Rectal smooth muscle tissue (tissue), 1 donor: ENCODE results near the gene UBR1.

Experiments
- H3K27ac ChIP-seq: one replicate; pipeline ENCODE4 v1.7.0; 2013; ENCODE audit warnings: low read depth, low read length, inconsistent platforms
- H3K27me3 ChIP-seq: one replicate; pipeline ENCODE4 v1.7.0; 2013; ENCODE audit warnings: low read length; ENCODE audit not compliant: control insufficient read depth, insufficient read depth
- H3K36me3 ChIP-seq: one replicate; pipeline ENCODE4 v1.7.0; 2013; ENCODE audit warnings: low read length; ENCODE audit not compliant: control insufficient read depth, insufficient read depth
- H3K4me1 ChIP-seq: one replicate; pipeline ENCODE4 v1.7.0; 2013; ENCODE audit warnings: low read length; ENCODE audit not compliant: control insufficient read depth, insufficient read depth
- H3K4me3 ChIP-seq: one replicate; pipeline ENCODE4 v1.7.0; 2013; ENCODE audit warnings: low read length
- H3K9ac ChIP-seq: one replicate; pipeline ENCODE4 v1.7.0; 2013; ENCODE audit warnings: low read length

UBR1 gene

GRCh38 chr15:43105778-43106485 is at the start of gene UBR1:
Gene UBR1 (minus strand): TSS chr15:43106038. CDS start chr15:43106022, 16 bp downstream.
- peaks cover 14% of the 10 kb centered on the region for H3K4me1 ChIP-seq
- peak within 1 kb of the TSS; percentile 84 for H3K27ac ChIP-seq
- H3K4me3 ChIP-seq: peak within 1 kb of the TSS; percentile 91
- peak within 1 kb of the TSS; percentile 79 for H3K9ac ChIP-seq
- H3K27me3 ChIP-seq: no peaks in the 10 kb centered on the region
- H3K36me3 ChIP-seq: no peaks in the 10 kb centered on the region

DNA sequence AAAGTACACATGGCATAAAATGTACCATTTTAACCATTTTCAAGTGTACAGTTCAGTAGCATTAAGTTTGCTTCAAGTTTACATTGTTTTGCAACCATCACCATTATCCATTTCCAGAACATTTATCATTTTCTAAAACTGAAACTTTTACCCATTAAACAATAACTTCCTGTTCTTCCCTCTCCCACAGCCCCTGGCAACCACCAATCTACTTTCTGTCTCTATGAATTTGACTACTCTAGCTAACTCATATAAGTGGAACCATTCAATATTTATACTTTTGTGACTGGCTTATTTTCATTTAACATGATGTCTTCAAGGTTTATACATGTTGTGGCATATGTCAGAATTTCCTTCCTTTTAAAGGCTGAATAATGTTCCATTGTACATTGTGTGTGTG is 47.4 kb upstream of the UBR1 start:
- no peak overlapping the region for H3K27ac ChIP-seq
- peaks cover 9% of the 10 kb centered on the region for H3K36me3 ChIP-seq

DNA sequence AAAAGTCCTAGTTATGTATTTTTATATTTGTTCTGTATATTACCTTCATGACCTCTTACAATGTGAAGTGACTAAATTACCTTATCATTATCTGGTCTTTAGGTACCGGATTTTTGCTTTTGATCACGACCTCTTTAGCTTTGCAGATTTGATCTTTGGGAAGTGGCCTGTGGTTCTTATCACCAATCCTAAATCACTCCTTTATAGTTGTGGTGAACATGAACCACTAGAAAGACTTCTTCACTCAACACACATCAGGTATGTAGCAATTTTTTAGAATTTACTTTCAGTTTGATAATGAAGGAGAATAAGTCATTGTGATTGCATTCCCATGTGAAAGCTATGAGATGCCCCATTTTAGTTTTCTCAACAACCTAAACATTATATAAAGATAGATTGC is 45.9 kb upstream of the UBR1 start:
- Histone ChIP-seq H3K36me3 (peaks cover 9% of the 10 kb centered on the region), H3K27me3 (no peaks in the 10 kb centered on the region), H3K4me1 (no peaks in the 10 kb centered on the region)

More for the DNA sequence above, 47.4 kb upstream of the UBR1 start:
- Histone ChIP-seq H3K27me3 (no peaks in the 10 kb centered on the region), H3K4me3 (no peak overlapping the region), H3K4me1 (no peaks in the 10 kb centered on the region), H3K9ac (no peak overlapping the region)

DNA sequence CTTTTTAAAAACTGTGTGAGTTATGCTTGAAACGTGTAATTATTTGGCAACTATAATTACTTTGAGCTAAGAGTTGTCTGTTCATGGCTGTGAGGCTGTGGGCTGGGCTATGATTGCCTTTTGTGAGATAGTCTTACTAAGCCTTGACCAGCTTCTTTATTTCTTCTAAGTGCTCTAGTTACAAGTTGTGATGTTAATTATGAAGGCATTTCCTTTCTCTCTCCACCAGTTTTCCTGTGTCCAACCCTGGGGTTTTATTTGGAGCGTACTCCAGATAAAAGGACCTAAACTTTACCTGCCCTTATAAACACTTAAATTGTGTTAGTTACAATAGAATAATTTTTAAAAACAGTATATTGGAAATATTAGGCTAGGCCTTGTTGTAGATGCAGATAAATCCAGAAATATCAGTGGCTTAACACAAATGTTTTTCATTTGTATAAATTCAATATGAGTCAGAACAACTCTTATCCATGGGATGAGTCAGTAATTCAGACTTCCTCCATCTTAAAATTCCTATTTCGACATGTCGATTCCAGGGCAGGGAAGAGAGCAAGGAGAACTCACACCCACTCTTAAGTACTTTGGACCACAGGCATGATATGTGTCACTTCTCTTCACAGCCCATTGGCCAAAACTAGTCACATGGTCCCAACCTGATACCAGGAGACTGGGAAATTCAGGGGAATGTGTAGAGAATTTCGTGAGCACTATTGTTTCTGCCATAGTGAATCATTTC is 44.5 kb upstream of the UBR1 start:
- Histone ChIP-seq H3K27me3 (no peaks in the 10 kb centered on the region), H3K36me3 (peaks cover 7% of the 10 kb centered on the region), H3K27ac (no peak overlapping the region), H3K4me1 (no peaks in the 10 kb centered on the region), H3K9ac (no peak overlapping the region), H3K4me3 (no peak overlapping the region)

More for the DNA sequence above, 45.9 kb upstream of the UBR1 start:
- H3K27ac ChIP-seq: no peak overlapping the region
- H3K9ac ChIP-seq: no peak overlapping the region
- no peak overlapping the region for H3K4me3 ChIP-seq

DNA sequence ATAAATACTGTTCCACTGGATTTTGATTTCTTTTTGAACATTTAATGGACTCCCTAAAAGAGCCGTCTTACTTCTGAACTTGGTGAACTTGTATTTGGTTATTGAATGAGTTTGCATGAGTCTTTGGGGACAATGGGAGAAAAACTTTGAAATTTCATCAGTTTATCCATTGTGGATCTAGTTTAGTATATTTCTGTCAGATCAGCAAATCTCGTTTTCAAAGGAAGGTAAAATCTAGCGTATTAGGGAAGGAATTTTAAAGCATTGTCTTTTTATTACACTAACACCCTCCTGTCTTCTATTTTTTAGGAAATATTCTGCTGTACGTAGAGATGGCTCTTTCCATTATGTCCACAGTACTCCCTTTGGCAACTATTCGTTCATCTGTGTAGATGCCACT is 40.3 kb upstream of the UBR1 start:
- H3K4me3 ChIP-seq: no peak overlapping the region
- no peaks in the 10 kb centered on the region for H3K27me3 ChIP-seq
- no peaks in the 10 kb centered on the region for H3K4me1 ChIP-seq
- no peak overlapping the region for H3K9ac ChIP-seq
- H3K36me3 ChIP-seq: peaks cover 5% of the 10 kb centered on the region
- H3K27ac ChIP-seq: no peak overlapping the region

DNA sequence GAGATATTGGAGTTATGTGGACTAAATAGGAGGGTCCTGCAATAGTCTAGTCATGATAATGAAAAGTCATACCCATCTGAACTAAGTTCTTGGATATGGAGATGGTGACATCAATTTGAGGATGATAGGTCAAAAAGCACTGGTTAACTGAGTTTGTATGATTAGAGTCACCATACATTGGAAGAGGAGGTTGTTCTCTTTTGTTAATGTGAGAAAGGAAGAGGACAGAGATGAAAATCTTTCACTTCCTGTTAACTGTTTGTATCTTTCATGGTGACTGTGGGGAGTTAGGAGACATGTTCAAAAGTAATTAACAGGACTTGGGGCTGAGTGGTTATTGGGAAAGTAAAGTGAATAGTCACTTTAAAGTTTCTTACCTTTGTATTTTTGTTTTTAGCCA is 38.7 kb upstream of the UBR1 start:
- no peak overlapping the region for H3K27ac ChIP-seq
- H3K9ac ChIP-seq: no peak overlapping the region
- H3K4me1 ChIP-seq: no peaks in the 10 kb centered on the region
- H3K36me3 ChIP-seq: peaks cover 16% of the 10 kb centered on the region
- H3K4me3 ChIP-seq: no peak overlapping the region
- no peaks in the 10 kb centered on the region for H3K27me3 ChIP-seq

DNA sequence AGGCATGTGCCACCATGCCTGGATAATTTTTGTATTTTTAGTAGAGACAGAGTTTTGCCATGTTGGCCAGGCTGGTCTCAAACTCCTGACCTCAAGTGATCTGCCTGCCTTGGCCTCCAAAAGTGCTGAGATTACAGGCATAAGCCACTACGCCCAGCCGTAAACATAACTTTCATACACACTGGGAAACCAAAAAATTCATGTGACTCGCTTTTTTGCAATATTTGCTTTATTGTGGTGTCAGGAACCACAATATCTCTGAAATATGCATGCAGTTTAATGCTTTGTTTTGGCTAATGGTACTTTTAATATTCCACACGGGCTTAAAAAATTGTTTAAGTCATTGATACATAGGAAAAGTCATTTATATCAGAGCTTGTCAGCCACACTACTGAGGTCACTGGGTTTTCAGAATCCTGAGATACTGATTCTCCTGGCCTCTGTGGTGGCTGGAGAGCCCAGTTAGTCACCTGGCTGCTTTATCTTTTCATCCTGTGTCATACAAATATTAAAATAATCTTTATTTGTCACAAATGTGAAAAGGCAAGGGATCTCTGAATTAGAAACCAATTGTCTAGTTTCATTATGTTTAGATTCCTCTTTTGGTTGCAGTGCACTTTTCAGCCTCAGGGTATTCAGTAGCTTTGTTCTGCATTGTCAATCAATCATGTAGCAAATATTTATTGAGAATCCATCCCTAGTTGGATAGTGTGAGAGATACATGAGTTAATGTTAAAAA is 37.5 kb upstream of the UBR1 start:
- Histone ChIP-seq H3K36me3 (peaks cover 24% of the 10 kb centered on the region), H3K4me3 (no peak overlapping the region), H3K27ac (no peak overlapping the region), H3K4me1 (no peaks in the 10 kb centered on the region), H3K9ac (no peak overlapping the region), H3K27me3 (no peaks in the 10 kb centered on the region)

DNA sequence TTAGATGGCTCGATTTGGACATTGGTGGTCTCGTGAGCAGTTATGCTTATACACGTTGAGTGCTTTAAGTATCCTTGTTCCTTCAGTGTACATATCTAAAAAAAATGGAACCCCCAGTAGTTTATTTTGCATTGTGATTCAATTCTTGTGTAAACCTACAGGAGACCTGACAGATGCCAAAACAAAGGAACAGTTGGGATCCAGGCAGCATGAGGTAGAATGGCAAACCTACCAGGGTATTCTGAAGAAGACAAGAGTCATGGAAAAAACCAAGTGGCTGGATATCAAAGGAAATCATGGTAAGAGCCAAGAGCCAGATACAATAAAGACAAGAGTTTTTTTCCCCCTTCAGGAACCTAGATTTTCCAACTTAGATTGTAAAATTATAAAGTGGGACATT is 29.5 kb upstream of the UBR1 start:
- Histone ChIP-seq H3K27ac (no peak overlapping the region), H3K4me1 (peaks cover 5% of the 10 kb centered on the region), H3K4me3 (no peak overlapping the region), H3K36me3 (peaks cover 23% of the 10 kb centered on the region), H3K9ac (no peak overlapping the region), H3K27me3 (no peaks in the 10 kb centered on the region)

DNA sequence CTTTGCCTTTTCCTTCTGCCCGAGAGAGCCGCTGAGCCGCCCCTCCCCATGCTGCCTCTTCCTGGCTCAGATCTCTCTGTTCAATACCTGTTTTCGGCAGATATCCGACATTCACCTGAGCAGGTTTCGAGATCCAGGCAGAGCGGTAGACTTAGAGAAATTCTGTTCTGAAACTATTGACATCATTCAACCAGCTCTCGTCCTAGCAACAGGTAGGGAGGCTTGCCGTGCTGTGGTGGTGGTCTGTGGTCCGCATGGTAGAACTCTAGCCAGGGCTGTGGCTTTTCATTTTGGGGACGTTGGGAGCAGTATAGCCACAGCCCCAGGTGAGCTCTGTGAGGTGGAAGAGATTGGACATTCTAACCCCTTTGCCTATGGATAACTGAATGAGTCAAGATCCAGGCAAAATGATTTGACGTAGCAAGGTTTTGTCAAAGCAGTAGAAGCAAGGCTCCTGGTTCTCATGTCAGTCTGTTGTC is 28.4 kb upstream of the UBR1 start:
- Histone ChIP-seq H3K27me3 (no peaks in the 10 kb centered on the region), H3K9ac (peak overlapping the region; percentile 49), H3K4me3 (peak overlapping the region; percentile 81), H3K27ac (peak overlapping the region; percentile 81), H3K4me1 (peaks cover 5% of the 10 kb centered on the region), H3K36me3 (peaks cover 15% of the 10 kb centered on the region)

DNA sequence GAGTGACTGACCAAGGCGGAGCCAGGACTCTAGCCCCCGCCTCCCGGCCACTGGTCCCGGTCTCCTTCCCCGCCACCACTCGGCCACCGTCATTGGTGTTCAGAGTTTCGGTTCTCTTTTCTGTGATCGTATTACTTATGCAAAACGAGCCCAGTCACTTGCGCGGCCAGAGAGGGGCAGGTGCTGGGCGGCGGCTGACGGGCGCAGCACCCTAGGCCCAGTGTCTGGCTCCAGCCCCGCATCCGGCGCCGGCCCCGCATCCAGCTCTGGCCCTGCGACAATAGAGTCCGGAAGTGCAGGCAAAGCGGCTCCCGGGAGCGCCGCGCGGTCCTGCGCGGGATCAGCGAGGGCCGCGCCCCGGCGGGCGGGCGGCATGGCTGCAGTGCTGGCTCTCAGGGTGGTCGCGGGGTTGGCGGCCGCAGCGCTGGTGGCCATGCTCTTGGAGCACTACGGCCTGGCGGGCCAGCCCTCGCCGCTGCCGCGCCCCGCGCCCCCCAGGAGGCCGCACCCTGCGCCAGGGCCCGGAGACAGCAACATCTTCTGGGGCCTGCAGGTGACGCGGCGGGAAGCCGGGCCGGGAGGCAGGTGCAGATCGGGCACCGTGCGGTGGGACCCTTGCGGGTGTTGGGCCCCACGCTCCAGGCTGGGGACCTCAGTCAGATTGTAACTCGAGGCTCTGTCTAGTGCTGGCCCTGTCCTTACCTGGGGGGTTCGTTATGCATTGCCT is 27.8 kb upstream of the UBR1 start, which contains the start of gene TMEM62:
TSS of gene TMEM62 (plus strand) at position 157 of the 727 bp plus-strand sequence. CDS start at position 374, 217 bp downstream.
- Histone ChIP-seq H3K4me3 (peak within 1 kb of the TSS; percentile 81), H3K4me1 (peaks cover 5% of the 10 kb centered on the region), H3K27ac (peak within 1 kb of the TSS; percentile 81), H3K36me3 (peaks cover 11% of the 10 kb centered on the region), H3K9ac (peak within 1 kb of the TSS; percentile 49), H3K27me3 (no peaks in the 10 kb centered on the region)

DNA sequence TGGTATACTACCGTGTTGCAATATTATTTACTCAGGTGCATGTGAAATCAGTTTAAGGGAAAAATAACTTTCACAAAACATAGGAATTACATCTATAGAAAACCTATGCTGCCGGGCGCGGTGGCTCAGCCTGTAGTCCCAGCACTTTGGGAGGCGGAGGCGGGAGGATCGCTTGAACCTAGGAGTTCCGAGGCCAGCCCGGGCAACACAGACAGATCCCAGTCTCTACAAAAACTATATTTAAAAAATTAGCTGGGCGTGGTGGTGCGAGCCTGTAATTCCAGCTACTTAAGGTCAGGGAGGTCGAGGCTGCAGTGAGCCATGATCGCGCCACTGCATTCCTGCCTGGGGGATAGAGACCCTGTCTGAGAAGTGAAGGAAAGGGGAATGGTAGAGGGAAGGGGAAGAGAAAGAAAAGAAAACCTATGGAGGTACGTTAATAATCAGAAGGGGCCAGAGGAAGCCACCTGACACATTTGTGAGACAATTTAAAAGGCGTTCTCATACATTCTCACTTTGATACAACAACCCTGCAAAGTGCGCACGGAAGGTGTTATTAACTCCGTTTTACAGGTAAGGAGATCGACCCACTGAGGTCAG is 27.1 kb upstream of the UBR1 start:
- H3K4me3 ChIP-seq: peak overlapping the region; percentile 81
- H3K9ac ChIP-seq: peak overlapping the region; percentile 49
- H3K4me1 ChIP-seq: peaks cover 5% of the 10 kb centered on the region
- H3K27me3 ChIP-seq: no peaks in the 10 kb centered on the region
- peak overlapping the region; percentile 81 for H3K27ac ChIP-seq
- peaks cover 8% of the 10 kb centered on the region for H3K36me3 ChIP-seq
